ENCODE results near the gene MAP4K5.
"Not testable (repeated sequence)": the region's sequence is repeated elsewhere in the genome, so short reads cannot be mapped to it uniquely, and the experiment has no call there.

The MAP4K5 gene

GRCh38 chr14:50516091-50516490, 16.3 kb downstream of the MAP4K5 start:
- TF ChIP-seq ZNF565 (CRISPR knock-in tag; conservative IDR thresholded peaks at IDR 0.05; ENCODE audit: low read depth) = no peak
- TF ChIP-seq BACH2 (CRISPR knock-in tag; IDR thresholded peaks at IDR 0.05; ENCODE audit: borderline replicate concordance) = no peak
- TF ChIP-seq GLIS3 (CRISPR knock-in tag; IDR thresholded peaks at IDR 0.05) = no peak
- no peak for TF ChIP-seq CSDC2 (CRISPR knock-in tag; IDR thresholded peaks at IDR 0.05)
- no peak for TF ChIP-seq CSRNP3 (CRISPR knock-in tag; IDR thresholded peaks at IDR 0.05)
- no peak for TF ChIP-seq ZNF8 (CRISPR knock-in tag; IDR thresholded peaks at IDR 0.05)
- TF ChIP-seq TCF4 (CRISPR knock-in tag; IDR thresholded peaks at IDR 0.05; ENCODE audit: borderline replicate concordance) = no peak
- no peak for TF ChIP-seq OSR1 (CRISPR knock-in tag; IDR thresholded peaks at IDR 0.05)
- TF ChIP-seq ARNTL (CRISPR knock-in tag; IDR thresholded peaks at IDR 0.05; ENCODE audit: borderline replicate concordance, low read depth) = no peak
- TF ChIP-seq TOX (CRISPR knock-in tag; IDR thresholded peaks at IDR 0.05; ENCODE audit: borderline replicate concordance) = no peak
- TF ChIP-seq, protein P1, sequence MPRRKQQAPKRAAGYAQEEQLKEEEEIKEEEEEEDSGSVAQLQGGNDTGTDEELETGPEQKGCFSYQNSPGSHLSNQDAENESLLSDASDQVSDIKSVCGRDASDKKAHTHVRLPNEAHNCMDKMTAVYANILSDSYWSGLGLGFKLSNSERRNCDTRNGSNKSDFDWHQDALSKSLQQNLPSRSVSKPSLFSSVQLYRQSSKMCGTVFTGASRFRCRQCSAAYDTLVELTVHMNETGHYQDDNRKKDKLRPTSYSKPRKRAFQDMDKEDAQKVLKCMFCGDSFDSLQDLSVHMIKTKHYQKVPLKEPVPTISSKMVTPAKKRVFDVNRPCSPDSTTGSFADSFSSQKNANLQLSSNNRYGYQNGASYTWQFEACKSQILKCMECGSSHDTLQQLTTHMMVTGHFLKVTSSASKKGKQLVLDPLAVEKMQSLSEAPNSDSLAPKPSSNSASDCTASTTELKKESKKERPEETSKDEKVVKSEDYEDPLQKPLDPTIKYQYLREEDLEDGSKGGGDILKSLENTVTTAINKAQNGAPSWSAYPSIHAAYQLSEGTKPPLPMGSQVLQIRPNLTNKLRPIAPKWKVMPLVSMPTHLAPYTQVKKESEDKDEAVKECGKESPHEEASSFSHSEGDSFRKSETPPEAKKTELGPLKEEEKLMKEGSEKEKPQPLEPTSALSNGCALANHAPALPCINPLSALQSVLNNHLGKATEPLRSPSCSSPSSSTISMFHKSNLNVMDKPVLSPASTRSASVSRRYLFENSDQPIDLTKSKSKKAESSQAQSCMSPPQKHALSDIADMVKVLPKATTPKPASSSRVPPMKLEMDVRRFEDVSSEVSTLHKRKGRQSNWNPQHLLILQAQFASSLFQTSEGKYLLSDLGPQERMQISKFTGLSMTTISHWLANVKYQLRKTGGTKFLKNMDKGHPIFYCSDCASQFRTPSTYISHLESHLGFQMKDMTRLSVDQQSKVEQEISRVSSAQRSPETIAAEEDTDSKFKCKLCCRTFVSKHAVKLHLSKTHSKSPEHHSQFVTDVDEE (CRISPR knock-in tag; IDR thresholded peaks at IDR 0.05) = no peak
- no peak for TF ChIP-seq ZFP3 (CRISPR knock-in tag; IDR thresholded peaks at IDR 0.05)
- no peak for TF ChIP-seq PPARA (CRISPR knock-in tag; IDR thresholded peaks at IDR 0.05; ENCODE audit: borderline replicate concordance)
- TF ChIP-seq, protein P2, sequence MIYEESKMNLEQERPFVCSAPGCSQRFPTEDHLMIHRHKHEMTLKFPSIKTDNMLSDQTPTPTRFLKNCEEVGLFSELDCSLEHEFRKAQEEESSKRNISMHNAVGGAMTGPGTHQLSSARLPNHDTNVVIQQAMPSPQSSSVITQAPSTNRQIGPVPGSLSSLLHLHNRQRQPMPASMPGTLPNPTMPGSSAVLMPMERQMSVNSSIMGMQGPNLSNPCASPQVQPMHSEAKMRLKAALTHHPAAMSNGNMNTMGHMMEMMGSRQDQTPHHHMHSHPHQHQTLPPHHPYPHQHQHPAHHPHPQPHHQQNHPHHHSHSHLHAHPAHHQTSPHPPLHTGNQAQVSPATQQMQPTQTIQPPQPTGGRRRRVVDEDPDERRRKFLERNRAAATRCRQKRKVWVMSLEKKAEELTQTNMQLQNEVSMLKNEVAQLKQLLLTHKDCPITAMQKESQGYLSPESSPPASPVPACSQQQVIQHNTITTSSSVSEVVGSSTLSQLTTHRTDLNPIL (CRISPR knock-in tag; IDR thresholded peaks at IDR 0.05; ENCODE audit: low read depth) = no peak
- TF ChIP-seq ISL1 (CRISPR knock-in tag; IDR thresholded peaks at IDR 0.05) = no peak
- no peak for TF ChIP-seq ZNF70 (CRISPR knock-in tag; IDR thresholded peaks at IDR 0.05)
- ATAC-seq = no peak

DNA sequence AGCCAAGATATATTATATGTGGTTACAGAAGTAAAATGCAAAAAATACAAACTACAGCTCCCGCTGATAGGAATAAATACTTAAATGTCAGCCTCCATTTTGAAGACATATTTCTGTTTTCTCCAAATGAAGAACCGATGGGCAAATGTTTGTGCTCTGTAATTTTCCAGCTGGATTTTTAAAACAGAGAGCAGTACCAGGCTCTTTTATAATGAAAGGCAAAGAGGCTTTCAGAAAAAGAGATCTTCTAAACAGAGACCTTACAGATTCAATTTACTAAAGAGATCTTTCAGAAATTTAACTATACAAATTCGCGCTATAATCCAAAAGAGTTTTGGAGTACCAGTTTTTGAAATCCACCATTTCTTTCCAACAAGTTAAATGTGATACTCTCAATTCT, 19.9 kb downstream of the MAP4K5 start:
- TF ChIP-seq ARNTL (CRISPR knock-in tag; IDR thresholded peaks at IDR 0.05; ENCODE audit: borderline replicate concordance, low read depth) = no peak
- no peak for TF ChIP-seq POU6F1 (CRISPR knock-in tag; IDR thresholded peaks at IDR 0.05; ENCODE audit: borderline replicate concordance, low read depth)
- TF ChIP-seq, protein P2 (CRISPR knock-in tag; IDR thresholded peaks at IDR 0.05; ENCODE audit: low read depth) = no peak
- TF ChIP-seq GLIS3 (CRISPR knock-in tag; IDR thresholded peaks at IDR 0.05) = no peak
- no peak for TF ChIP-seq SNAI2 (CRISPR knock-in tag; IDR thresholded peaks at IDR 0.05)
- ATAC-seq = no peak

DNA sequence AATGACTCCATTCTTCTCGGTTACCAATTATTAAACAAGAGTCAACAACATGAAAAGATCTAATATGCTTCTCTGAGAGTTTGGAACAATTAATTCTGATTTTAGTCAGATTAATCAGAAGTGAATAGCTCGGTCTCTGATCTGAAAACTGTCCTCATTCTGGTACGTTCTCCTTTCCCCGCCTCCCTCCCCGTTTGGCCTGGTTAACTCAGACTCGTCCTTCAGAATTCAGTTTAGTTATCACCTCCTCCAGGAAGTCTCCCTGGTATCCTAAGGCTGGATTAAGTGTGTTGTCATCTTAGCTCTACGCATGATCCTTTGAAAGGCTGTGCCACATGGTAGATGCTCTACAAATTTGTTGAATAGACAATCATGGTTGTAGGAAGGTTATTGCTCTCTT, 22.2 kb downstream of the MAP4K5 start:
- no peak for ATAC-seq
- TF ChIP-seq ISL1 (CRISPR knock-in tag; IDR thresholded peaks at IDR 0.05) (no peak), ZC3H10 (CRISPR knock-in tag; IDR thresholded peaks at IDR 0.05) (no peak), PPARA (CRISPR knock-in tag; IDR thresholded peaks at IDR 0.05; ENCODE audit: borderline replicate concordance) (no peak), CSRNP3 (CRISPR knock-in tag; IDR thresholded peaks at IDR 0.05) (no peak), SNAI2 (CRISPR knock-in tag; IDR thresholded peaks at IDR 0.05) (no peak), TOX (CRISPR knock-in tag; IDR thresholded peaks at IDR 0.05; ENCODE audit: borderline replicate concordance) (no peak), BACH2 (CRISPR knock-in tag; IDR thresholded peaks at IDR 0.05; ENCODE audit: borderline replicate concordance) (no peak), ZNF565 (CRISPR knock-in tag; conservative IDR thresholded peaks at IDR 0.05; ENCODE audit: low read depth) (no peak), POU6F1 (CRISPR knock-in tag; IDR thresholded peaks at IDR 0.05; ENCODE audit: borderline replicate concordance, low read depth) (no peak), ARNTL (CRISPR knock-in tag; IDR thresholded peaks at IDR 0.05; ENCODE audit: borderline replicate concordance, low read depth) (no peak)
- TF ChIP-seq, protein P2 (CRISPR knock-in tag; IDR thresholded peaks at IDR 0.05; ENCODE audit: low read depth) = no peak

DNA sequence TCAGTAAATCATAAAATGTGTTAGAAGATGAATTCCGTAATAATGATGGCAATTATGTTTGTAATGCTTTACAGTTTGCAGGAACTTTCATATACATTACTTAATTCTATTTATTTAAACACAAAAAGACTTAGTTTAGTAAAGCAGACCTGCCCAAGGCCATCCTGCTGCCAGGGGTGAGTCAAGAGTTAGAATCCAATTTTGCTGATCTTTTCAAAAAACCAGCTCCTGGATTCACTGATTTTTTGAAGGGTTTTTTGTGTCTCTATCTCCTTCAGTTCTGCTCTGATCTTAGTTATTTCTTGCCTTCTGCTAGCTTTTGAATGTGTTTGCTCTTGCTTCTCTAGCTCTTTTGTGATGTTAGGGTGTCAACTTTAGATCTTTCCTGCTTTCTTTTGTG, 25.3 kb downstream of the MAP4K5 start:
- ATAC-seq = not testable (repeated sequence)
